ENCODE results near the gene PRKRA.

GRCh38 chr2:178473373-178473772, 22.4 kb upstream of the PRKRA start:
- TF ChIP-seq CTCF (IDR thresholded peaks at IDR 0.05) (no peak), REST (IDR thresholded peaks at IDR 0.05; ENCODE audit: insufficient read depth in 1 of 2, low read depth in 2 of 2, low read length in 1 of 2) (no peak)

All from Panc1 (cell line).